ENCODE measurements around the gene PSMD2.

DNA sequence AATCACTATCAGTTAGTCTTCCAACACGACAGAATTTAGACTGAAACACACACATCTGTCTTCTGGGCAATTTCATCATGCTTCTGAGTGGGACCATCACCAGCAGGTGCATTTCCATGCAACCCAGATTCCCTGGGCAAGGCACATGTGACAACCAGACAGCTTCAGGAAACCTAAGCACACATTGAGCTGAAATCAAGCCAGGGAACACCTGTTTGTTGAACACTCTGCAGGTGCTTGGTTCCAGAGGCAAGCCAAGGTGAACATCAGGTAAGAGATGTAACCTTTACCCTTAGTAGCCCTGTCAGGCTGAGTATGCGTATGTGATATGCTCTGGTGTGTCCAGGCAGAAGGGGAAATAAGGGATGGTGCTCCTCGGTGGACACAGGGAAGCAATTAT is 3.3 kb upstream of the PSMD2 start:
- TF ChIP-seq, protein P1, sequence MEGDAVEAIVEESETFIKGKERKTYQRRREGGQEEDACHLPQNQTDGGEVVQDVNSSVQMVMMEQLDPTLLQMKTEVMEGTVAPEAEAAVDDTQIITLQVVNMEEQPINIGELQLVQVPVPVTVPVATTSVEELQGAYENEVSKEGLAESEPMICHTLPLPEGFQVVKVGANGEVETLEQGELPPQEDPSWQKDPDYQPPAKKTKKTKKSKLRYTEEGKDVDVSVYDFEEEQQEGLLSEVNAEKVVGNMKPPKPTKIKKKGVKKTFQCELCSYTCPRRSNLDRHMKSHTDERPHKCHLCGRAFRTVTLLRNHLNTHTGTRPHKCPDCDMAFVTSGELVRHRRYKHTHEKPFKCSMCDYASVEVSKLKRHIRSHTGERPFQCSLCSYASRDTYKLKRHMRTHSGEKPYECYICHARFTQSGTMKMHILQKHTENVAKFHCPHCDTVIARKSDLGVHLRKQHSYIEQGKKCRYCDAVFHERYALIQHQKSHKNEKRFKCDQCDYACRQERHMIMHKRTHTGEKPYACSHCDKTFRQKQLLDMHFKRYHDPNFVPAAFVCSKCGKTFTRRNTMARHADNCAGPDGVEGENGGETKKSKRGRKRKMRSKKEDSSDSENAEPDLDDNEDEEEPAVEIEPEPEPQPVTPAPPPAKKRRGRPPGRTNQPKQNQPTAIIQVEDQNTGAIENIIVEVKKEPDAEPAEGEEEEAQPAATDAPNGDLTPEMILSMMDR (IDR thresholded peaks at IDR 0.05; ENCODE audit: low read depth, low read length), result no peak
- no peak for TF ChIP-seq EZH2phosphoT487 (IDR thresholded peaks at IDR 0.05; ENCODE audit: low read depth)
